Measurements from ENCODE around the gene TRAPPC2.

The TRAPPC2 gene

GRCh38 chrX:13666836-13667235, 67.6 kb downstream of the TRAPPC2 start:
- Histone ChIP-seq H3F3A (ENCODE audit: insufficient read depth, low read length) (no peaks in the 10 kb centered on the region), H3K9ac (ENCODE audit: low read length) (no peak overlapping the region), H3K79me2 (ENCODE audit: insufficient read depth, low read length) (no peaks in the 10 kb centered on the region), H3K4me2 (ENCODE audit: low read length) (no peak overlapping the region), H3K27me3 (ENCODE audit: insufficient read depth, low read length) (no peaks in the 10 kb centered on the region), H3K9me3 (ENCODE audit: low read length) (no peaks in the 10 kb centered on the region), H3K4me3 (ENCODE audit: low read depth, low read length, poor library complexity, severe bottlenecking) (no peak overlapping the region), H3K36me3 (ENCODE audit: insufficient read depth, low read length) (peaks cover 13% of the 10 kb centered on the region), H3K27ac (ENCODE audit: low read depth, low read length, poor library complexity, severe bottlenecking) (no peak overlapping the region), H4K20me1 (ENCODE audit: insufficient read depth, low read length) (no peaks in the 10 kb centered on the region), H3K9me2 (ENCODE audit: low read depth, low read length) (no peaks in the 10 kb centered on the region), H2AFZ (ENCODE audit: low read length) (no peak overlapping the region), H3K4me1 (ENCODE audit: insufficient read depth, low read length, severe bottlenecking) (peaks cover 31% of the 10 kb centered on the region)
- no peak for TF ChIP-seq EZH2 (IDR thresholded peaks at IDR 0.05; ENCODE audit: borderline replicate concordance, low read length)
- no peak for TF ChIP-seq CTCF (IDR thresholded peaks at IDR 0.05; ENCODE audit: low read length)

- no peaks in the 10 kb centered on the region for H4K20me1 ChIP-seq (ENCODE audit: insufficient read depth, low read length)
- H3K4me2 ChIP-seq (ENCODE audit: low read length): no peak overlapping the region
- no peak for TF ChIP-seq CTCF (IDR thresholded peaks at IDR 0.05; ENCODE audit: low read length)
- no peak for TF ChIP-seq EZH2 (IDR thresholded peaks at IDR 0.05; ENCODE audit: borderline replicate concordance, low read length)
- peaks cover 23% of the 10 kb centered on the region for H3K36me3 ChIP-seq (ENCODE audit: insufficient read depth, low read length)
- no peak overlapping the region for H2AFZ ChIP-seq (ENCODE audit: low read length)
- no peak overlapping the region for H3K9ac ChIP-seq (ENCODE audit: low read length)
- no peak overlapping the region for H3K4me3 ChIP-seq (ENCODE audit: low read depth, low read length, poor library complexity, severe bottlenecking)
- no peaks in the 10 kb centered on the region for H3K9me2 ChIP-seq (ENCODE audit: low read depth, low read length)
- peaks cover 30% of the 10 kb centered on the region for H3K4me1 ChIP-seq (ENCODE audit: insufficient read depth, low read length, severe bottlenecking)
- H3F3A ChIP-seq (ENCODE audit: insufficient read depth, low read length): no peaks in the 10 kb centered on the region
- no peak overlapping the region for H3K27ac ChIP-seq (ENCODE audit: low read depth, low read length, poor library complexity, severe bottlenecking)
- H3K27me3 ChIP-seq (ENCODE audit: insufficient read depth, low read length): no peaks in the 10 kb centered on the region
- no peaks in the 10 kb centered on the region for H3K9me3 ChIP-seq (ENCODE audit: low read length)
- no peaks in the 10 kb centered on the region for H3K79me2 ChIP-seq (ENCODE audit: insufficient read depth, low read length)
These were observed 70.4 kb downstream of the TRAPPC2 start for GRCh38 chrX:13664020-13664419.

- Histone ChIP-seq H3K4me3 (ENCODE audit: low read depth, low read length, poor library complexity, severe bottlenecking) (peak overlapping the region; percentile 38), H4K20me1 (ENCODE audit: insufficient read depth, low read length) (no peaks in the 10 kb centered on the region), H3K4me1 (ENCODE audit: insufficient read depth, low read length, severe bottlenecking) (peaks cover 33% of the 10 kb centered on the region), H3K9me3 (ENCODE audit: low read length) (no peaks in the 10 kb centered on the region), H3K36me3 (ENCODE audit: insufficient read depth, low read length) (peaks cover 23% of the 10 kb centered on the region), H3K27ac (ENCODE audit: low read depth, low read length, poor library complexity, severe bottlenecking) (peak overlapping the region; percentile 80), H3K9ac (ENCODE audit: low read length) (peak overlapping the region; percentile 52), H3K27me3 (ENCODE audit: insufficient read depth, low read length) (no peaks in the 10 kb centered on the region), H3F3A (ENCODE audit: insufficient read depth, low read length) (no peaks in the 10 kb centered on the region), H3K79me2 (ENCODE audit: insufficient read depth, low read length) (no peaks in the 10 kb centered on the region), H2AFZ (ENCODE audit: low read length) (no peak overlapping the region), H3K4me2 (ENCODE audit: low read length) (peak overlapping the region; percentile 60), H3K9me2 (ENCODE audit: low read depth, low read length) (no peaks in the 10 kb centered on the region)
- TF ChIP-seq EZH2 (IDR thresholded peaks at IDR 0.05; ENCODE audit: borderline replicate concordance, low read length) (no peak), CTCF (IDR thresholded peaks at IDR 0.05; ENCODE audit: low read length) (no peak)
These were observed 72.0 kb downstream of the TRAPPC2 start for GRCh38 chrX:13662355-13662791.
